ENCODE measurements around the gene C21orf91. TPM values are rescaled to one million over a fixed set of nuclear protein-coding genes. Genes with fewer than 3 reads are reported as not detected.

C21orf91 gene
- total RNA-seq, 1 donor from 2014 or later = 14.3 TPM

- TF ChIP-seq CTCF (IDR thresholded peaks at IDR 0.05; ENCODE audit: partially characterized antibody, unreplicated experiment) = no peak
- no peaks in the 10 kb centered on the region for H3K4me1 Mint-ChIP-seq (ENCODE audit: low read depth, unreplicated experiment)
- no peak overlapping the region for H3K27ac Mint-ChIP-seq (ENCODE audit: unreplicated experiment)
- H3K4me3 Mint-ChIP-seq (ENCODE audit: unreplicated experiment) = no peak overlapping the region
- H3K36me3 Mint-ChIP-seq (ENCODE audit: unreplicated experiment) = peaks cover 15% of the 10 kb centered on the region
- DNase-seq = no peak
- H3K9me3 Mint-ChIP-seq (ENCODE audit: unreplicated experiment) = no peaks in the 10 kb centered on the region
- no peaks in the 10 kb centered on the region for H3K27me3 Mint-ChIP-seq (ENCODE audit: unreplicated experiment)
Measured at GRCh38 chr21:17789069-17789468, 30.1 kb downstream of the C21orf91 start.

GRCh38 chr21:17786851-17787181 lies 32.3 kb downstream of the C21orf91 start:
- H3K36me3 Mint-ChIP-seq (ENCODE audit: unreplicated experiment) = peaks cover 15% of the 10 kb centered on the region
- no peaks in the 10 kb centered on the region for H3K4me1 Mint-ChIP-seq (ENCODE audit: low read depth, unreplicated experiment)
- no peaks in the 10 kb centered on the region for H3K27me3 Mint-ChIP-seq (ENCODE audit: unreplicated experiment)
- H3K4me3 Mint-ChIP-seq (ENCODE audit: unreplicated experiment) = no peak overlapping the region
- no peak for TF ChIP-seq CTCF (IDR thresholded peaks at IDR 0.05; ENCODE audit: partially characterized antibody, unreplicated experiment)
- no peak overlapping the region for H3K27ac Mint-ChIP-seq (ENCODE audit: unreplicated experiment)
- no peaks in the 10 kb centered on the region for H3K9me3 Mint-ChIP-seq (ENCODE audit: unreplicated experiment)
- no peak for DNase-seq

- Mint-ChIP-seq H3K27me3 (ENCODE audit: unreplicated experiment) (no peaks in the 10 kb centered on the region), H3K27ac (ENCODE audit: unreplicated experiment) (no peak overlapping the region), H3K4me3 (ENCODE audit: unreplicated experiment) (no peak overlapping the region), H3K36me3 (ENCODE audit: unreplicated experiment) (peaks cover 15% of the 10 kb centered on the region), H3K9me3 (ENCODE audit: unreplicated experiment) (no peaks in the 10 kb centered on the region), H3K4me1 (ENCODE audit: low read depth, unreplicated experiment) (no peaks in the 10 kb centered on the region)
- no peak for TF ChIP-seq CTCF (IDR thresholded peaks at IDR 0.05; ENCODE audit: partially characterized antibody, unreplicated experiment)
- DNase-seq = no peak
Measured at GRCh38 chr21:17786071-17786850, 32.9 kb downstream of the C21orf91 start.

- Mint-ChIP-seq H3K9me3 (ENCODE audit: unreplicated experiment) (no peaks in the 10 kb centered on the region), H3K4me1 (ENCODE audit: low read depth, unreplicated experiment) (no peaks in the 10 kb centered on the region), H3K27me3 (ENCODE audit: unreplicated experiment) (no peaks in the 10 kb centered on the region), H3K4me3 (ENCODE audit: unreplicated experiment) (no peak overlapping the region), H3K27ac (ENCODE audit: unreplicated experiment) (no peak overlapping the region), H3K36me3 (ENCODE audit: unreplicated experiment) (peaks cover 15% of the 10 kb centered on the region)
- DNase-seq = no peak
- TF ChIP-seq CTCF (IDR thresholded peaks at IDR 0.05; ENCODE audit: partially characterized antibody, unreplicated experiment) = no peak
Measured at GRCh38 chr21:17785403-17785788, 33.8 kb downstream of the C21orf91 start.

GRCh38 chr21:17784604-17785402 lies 34.4 kb downstream of the C21orf91 start:
- no peak for TF ChIP-seq CTCF (IDR thresholded peaks at IDR 0.05; ENCODE audit: partially characterized antibody, unreplicated experiment)
- no peak overlapping the region for H3K4me3 Mint-ChIP-seq (ENCODE audit: unreplicated experiment)

More at GRCh38 chr21:17784604-17785402, 34.4 kb downstream of the C21orf91 start:
- Mint-ChIP-seq H3K36me3 (ENCODE audit: unreplicated experiment) (peaks cover 15% of the 10 kb centered on the region), H3K9me3 (ENCODE audit: unreplicated experiment) (no peaks in the 10 kb centered on the region), H3K27me3 (ENCODE audit: unreplicated experiment) (no peaks in the 10 kb centered on the region), H3K27ac (ENCODE audit: unreplicated experiment) (no peak overlapping the region), H3K4me1 (ENCODE audit: low read depth, unreplicated experiment) (no peaks in the 10 kb centered on the region)
- no peak for DNase-seq

All from glutamatergic neuron (in vitro differentiated cells).